Body of pancreas (tissue), 4 donors: Measurements from ENCODE around the gene PSIP1.

Source experiments
- POLR2A ChIP-seq, 3 donors: fragments of 450-650 bp; IDR thresholded peaks; one replicate each; pipeline ENCODE4 v1.6.1; 2016; ENCODE audit warnings: antibody characterized with exemption in 3 of 3, mild to moderate bottlenecking in 2 of 3
- TF ChIP-seq, protein P1 (sequence below), 7 experiments: fragments of 450-650 bp in 4 of 7; fragments of 200-600 bp in 3 of 7; sonication (generic) in 3 of 7; IDR thresholded peaks; one replicate each; pipeline ENCODE4 v1.5.1; 2016 to 2019; ENCODE audit warnings: antibody characterized with exemption in 7 of 7

DNA sequence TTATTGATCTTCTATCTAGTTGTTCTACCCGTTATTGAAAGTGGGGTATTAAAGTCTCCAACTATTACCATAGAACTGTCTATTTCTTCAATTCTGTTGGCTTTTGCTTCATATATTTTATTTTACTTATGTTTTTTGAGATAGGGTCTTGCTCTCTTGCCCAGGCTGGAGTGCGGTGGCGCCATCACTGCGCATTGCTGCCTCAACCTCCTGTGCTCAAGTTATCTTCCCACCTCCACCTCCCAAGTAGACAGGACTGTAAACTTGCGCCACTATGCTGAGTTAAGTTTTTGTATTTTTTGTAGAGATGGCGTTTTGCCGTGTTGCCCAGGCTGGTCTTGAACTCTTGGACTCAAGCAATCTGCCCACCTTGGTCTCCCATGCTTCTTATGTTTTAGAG, 71.9 kb downstream of the PSIP1 start:
- TF ChIP-seq, protein P1, sequence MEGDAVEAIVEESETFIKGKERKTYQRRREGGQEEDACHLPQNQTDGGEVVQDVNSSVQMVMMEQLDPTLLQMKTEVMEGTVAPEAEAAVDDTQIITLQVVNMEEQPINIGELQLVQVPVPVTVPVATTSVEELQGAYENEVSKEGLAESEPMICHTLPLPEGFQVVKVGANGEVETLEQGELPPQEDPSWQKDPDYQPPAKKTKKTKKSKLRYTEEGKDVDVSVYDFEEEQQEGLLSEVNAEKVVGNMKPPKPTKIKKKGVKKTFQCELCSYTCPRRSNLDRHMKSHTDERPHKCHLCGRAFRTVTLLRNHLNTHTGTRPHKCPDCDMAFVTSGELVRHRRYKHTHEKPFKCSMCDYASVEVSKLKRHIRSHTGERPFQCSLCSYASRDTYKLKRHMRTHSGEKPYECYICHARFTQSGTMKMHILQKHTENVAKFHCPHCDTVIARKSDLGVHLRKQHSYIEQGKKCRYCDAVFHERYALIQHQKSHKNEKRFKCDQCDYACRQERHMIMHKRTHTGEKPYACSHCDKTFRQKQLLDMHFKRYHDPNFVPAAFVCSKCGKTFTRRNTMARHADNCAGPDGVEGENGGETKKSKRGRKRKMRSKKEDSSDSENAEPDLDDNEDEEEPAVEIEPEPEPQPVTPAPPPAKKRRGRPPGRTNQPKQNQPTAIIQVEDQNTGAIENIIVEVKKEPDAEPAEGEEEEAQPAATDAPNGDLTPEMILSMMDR (IDR thresholded peaks at IDR 0.05): no peak
- no peak for TF ChIP-seq POLR2A (IDR thresholded peaks at IDR 0.05)
